Measurements from ENCODE around the gene BCL2L14. TPM values are rescaled to one million over a fixed set of nuclear protein-coding genes. Genes with fewer than 3 reads are reported as not detected.
"Not testable (repeated sequence)": the region's sequence is repeated elsewhere in the genome, so short reads cannot be mapped to it uniquely, and the experiment has no call there.

The BCL2L14 gene
- total RNA-seq, 1 donor from 2014 or later, result not detected

DNA sequence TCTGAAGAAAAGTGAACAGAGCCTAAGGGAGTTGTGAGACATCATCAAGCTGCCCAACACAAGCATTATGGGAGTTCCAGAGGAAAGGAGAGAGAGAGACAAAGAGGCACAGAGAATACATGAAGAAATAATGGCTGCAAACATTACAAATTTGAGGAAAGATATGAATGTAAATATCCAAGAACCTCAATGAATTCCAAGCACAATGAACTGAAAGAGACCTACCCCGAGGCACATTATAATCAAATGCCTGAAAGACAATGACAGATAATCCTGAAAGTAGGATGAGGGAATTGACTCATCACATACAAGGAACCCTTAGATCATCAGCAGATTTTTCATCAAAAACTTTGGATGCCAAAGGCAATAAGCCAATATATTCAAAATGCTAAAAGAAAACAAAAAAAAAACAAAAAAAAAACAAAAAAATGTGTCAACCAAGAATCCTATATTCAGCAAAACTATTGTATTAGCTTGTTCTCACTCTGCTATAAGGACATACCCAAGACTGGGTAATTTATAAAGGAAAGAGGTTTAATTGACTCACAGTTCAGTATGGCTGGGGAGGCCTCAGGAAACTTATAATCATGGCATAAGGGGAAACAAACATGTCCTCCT is 37.8 kb downstream of the BCL2L14 start:
- DNase-seq, result no peak

DNA sequence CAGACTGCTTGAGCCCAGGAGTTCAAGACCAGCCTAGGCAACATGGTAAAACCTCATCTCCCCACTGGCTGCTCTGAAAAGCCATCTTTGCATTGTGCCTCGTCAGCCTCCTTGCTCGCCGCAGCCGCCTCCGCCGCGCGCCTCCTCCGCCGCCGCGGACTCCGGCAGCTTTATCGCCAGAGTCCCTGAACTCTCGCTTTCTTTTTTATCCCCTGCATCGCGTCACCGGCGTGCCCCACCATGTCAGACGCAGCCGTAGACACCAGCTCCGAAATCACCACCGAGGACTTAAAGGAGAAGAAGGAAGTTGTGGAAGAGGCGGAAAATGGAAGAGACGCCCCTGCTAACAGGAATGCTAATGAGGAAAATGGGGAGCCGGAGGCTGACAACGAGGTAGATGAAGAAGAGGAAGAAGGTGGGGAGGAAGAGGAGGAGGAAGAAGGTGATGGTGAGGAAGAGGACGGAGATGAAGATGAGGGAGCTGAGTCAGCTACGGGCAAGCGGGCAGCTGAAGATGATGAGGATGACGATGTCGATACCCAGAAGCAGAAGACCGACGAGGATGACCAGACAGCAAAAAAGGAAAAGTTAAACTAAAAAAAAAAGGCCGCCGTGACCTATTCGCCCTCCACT is 40.3 kb downstream of the BCL2L14 start:
- DNase-seq, result not testable (repeated sequence)

GRCh38 chr12:12115514-12115913 is 44.8 kb downstream of the BCL2L14 start:
- no peak for DNase-seq

GRCh38 chr12:12116677-12117076 is 45.9 kb downstream of the BCL2L14 start:
- DNase-seq, result no peak

DNA sequence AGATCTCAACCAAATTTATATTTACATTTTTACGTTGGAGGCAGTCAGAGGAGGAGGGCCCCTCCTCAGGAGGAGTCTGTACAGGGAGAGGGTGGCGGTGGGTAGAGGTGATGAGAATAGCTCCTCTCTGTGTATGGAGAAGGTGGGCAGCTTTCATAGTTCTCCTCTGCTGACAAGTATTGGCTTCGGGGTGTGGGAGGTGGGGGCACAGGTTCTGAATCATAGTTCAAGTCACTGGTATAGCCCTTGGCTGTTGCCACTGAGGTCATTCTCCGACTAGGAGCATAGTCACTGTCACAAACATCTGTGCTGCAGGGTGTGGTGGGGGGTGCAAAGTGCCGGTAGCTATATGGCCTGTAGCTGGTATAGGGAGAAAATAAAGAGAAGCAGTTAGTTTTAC is 50.3 kb downstream of the BCL2L14 start:
- no peak for DNase-seq

DNA sequence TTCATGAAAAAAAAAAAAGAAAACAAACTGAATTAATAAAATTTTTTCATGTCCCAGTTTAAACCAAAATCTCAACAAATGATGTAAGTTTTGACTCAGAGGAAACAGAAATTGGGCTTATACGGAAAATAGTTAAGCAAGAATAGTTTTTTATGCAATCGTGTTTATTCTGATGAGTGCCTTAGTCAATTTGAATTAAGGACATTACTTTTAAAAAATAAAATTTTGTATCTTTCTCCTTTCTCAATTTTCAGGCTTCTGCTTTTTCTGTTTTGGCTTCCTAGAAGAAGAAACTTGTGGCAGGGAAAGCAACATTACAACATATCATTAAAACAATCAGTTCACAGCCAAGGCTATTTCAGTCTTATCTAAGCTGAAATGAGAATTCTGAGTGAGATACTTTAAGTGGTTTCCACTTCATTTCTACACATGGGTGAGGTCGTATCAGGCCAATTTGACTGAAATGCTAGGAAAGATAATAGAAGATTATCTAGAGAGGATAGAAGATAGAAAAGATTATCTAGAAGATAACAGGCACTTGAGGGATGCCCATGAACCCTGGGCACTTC is 52.4 kb downstream of the BCL2L14 start:
- no peak for DNase-seq

- no peak for DNase-seq
Measured at GRCh38 chr12:12126551-12126950, 55.8 kb downstream of the BCL2L14 start.

GRCh38 chr12:12127304-12127703 is 56.6 kb downstream of the BCL2L14 start:
- no peak for DNase-seq

GRCh38 chr12:12128670-12129069 is 57.9 kb downstream of the BCL2L14 start:
- no peak for DNase-seq

DNA sequence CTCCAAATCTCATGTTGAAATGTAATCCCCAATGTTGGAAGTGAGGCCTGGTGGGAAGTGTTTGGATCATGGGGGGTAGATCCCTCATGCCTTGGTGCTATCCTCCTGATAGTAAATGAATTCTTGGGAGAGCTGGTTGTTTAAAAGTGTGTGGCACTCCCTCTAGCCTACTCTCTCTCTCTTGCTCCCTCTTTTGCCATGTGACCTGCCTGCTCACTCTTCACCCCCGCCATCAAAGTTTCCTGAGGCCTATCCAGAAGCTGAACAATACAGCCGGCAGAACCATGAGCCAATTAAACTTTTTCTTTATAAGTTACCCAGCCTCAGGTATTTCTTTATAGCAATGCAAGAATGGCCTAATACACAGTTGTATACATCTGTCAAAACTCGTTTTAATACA is 62.5 kb downstream of the BCL2L14 start:
- DNase-seq, result no peak

DNA sequence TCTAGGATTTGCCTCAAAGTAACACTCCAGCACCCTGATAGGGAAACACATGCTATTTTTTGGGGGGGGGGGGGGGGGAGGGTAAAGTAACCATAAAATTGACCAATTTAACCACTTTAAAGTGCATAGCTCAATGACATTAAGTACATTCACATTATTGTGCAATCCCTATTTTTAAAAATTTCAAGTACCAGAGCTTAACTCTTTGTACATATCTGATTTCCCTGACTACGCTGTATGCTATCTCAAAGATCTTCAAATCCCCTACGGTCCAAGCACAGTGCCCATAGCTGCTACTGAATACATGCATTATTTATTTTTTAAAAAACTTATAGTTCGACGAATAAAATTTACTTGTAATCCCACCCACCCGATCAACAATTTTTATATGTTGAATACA is 63.0 kb downstream of the BCL2L14 start:
- DNase-seq, result no peak

- DNase-seq, result no peak
Measured at GRCh38 chr12:12138203-12139154, 67.7 kb downstream of the BCL2L14 start.

DNA sequence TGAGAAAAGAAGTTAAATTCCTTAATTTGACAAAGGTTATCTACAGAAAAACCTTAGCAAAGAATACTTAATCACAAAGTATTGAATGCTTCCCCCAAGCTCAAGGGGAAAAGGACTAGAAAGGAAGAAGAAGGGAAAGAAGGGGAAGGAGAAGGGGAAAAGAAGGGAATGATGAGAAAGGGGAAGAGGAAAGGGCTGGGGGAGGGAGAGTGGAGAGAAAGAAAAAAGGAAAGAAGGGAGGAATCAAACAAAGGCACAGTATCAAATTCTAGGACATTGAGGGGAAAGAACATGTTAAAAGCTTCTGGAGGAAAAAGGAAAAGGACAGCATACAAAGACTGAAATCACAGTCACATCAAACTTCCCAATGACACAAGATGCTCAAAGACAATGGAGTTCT is 70.3 kb downstream of the BCL2L14 start:
- no peak for DNase-seq

GRCh38 chr12:12144531-12144930 is 73.8 kb downstream of the BCL2L14 start:
- not testable (repeated sequence) for DNase-seq

DNA sequence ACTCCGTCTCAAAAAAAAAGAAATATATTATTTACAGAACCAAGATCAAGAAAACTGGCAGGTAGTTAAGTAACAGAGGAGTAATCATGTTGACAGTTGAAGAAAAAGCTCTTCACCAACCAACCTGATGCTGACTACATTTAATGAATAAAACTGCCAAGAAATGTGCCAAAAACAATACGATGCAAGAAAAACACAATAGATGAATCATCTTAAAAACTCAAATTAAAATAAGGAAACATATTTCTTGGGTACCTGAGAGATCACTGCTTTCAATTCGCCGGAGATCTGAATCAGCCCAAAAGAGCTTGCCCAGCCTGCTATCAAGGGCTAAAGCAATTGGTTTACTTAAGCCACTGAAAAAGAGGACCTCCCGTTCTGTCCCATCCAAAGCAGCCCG is 76.4 kb downstream of the BCL2L14 start:
- no peak for DNase-seq

Other genes starting within 250 kb of the BCL2L14 start
- gene LRP6, start 196.1 kb downstream of the BCL2L14 start, total RNA-seq, result 95.3 TPM